Adrenal gland (tissue), 5 donors: ENCODE data around the gene EFR3B.

Source experiments
- CTCF ChIP-seq, 6 experiments: fragments of 450-650 bp in 4 of 6; fragments of 200-600 bp in 2 of 6; sonication (generic) in 1 of 6; IDR thresholded peaks; 1 replicate in 5 of 6; 2 replicates in 1 of 6; pipeline versions ENCODE4 v1.5.1 to v1.8.0; 2016 to 2021; ENCODE audit warnings: antibody characterized with exemption in 6 of 6, mild to moderate bottlenecking in 2 of 6, moderate library complexity in 1 of 6
- POLR2A ChIP-seq, 2 donors: fragments of 450-650 bp; IDR thresholded peaks; one replicate each; pipeline ENCODE4 v1.6.1; 2017; ENCODE audit warnings: antibody characterized with exemption in 2 of 2, mild to moderate bottlenecking in 2 of 2, moderate library complexity in 1 of 2
- donor health status: DM: no; HTN: no; CAD: no.

DNA sequence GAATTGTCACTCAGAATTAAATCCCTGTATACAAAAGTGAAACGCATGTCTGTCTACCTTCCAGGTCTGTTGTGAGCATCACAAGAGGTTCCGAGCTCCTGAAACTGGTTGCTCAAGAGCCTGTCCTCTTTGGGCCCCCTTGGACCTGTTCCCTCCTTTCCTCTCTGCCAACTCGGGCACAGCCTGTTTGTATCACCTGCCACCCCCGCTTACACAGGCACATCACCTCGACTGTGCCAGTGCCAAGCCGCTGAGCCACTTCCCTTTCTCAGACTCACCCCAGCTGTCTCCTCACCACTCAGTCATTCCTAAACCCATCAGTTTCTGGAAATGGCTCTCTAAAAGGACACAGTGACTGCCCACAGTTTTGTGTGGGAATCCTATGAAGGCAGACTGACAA lies 3.1 kb downstream of the EFR3B start:
- TF ChIP-seq CTCF (IDR thresholded peaks at IDR 0.05): no peak
- no peak for TF ChIP-seq POLR2A (IDR thresholded peaks at IDR 0.05)
